HCT116 (cell line): ENCODE results near the gene CCDC82. TPM values are rescaled to one million over a fixed set of nuclear protein-coding genes. Genes with fewer than 3 reads are reported as not detected.

Source experiments
- ATAC-seq: fragments of 200-7000 bp; cut with Tn5 transposase; 2 replicates; pipeline ENCODE4 v1.9.1; 2020; ENCODE audit warnings: mild to moderate bottlenecking, moderate library complexity
- BruUV-seq: library from RNA; stranded (reverse); fragments of 400-500 nt; replicated peaks from 2 replicates; lab custom pipeline; 2021; lab: Mats Ljungman, UMichigan
- CTCF ChIA-PET: fragments of 300-600 bp; sonication (Branson Sonifier 250); formaldehyde crosslinking; loops from one replicate; lab custom pipeline; 2021; ENCODE audit warnings: antibody characterized with exemption; lab: Charles Lee
- POLR2A ChIA-PET: fragments of 300-600, 350-600 bp; sonication (Branson Sonifier 250); formaldehyde crosslinking; loops from one replicate; lab custom pipeline; 2021; ENCODE audit warnings: antibody characterized with exemption; lab: Charles Lee
- RAD21 ChIA-PET, 2 experiments: fragments of 300-600 bp; sonication (Branson Sonifier 250); formaldehyde crosslinking; loops; one replicate each; lab custom pipeline; 2023; ENCODE audit warnings: low total read pairs in 2 of 2; ENCODE audit not compliant: uncharacterized antibody in 2 of 2, unreplicated experiment in 2 of 2, low non-redundant PET in 1 of 2; lab: Charles Lee
- DNase-seq: peaks from one replicate; pipeline ENCODE4 v3.0.0-alpha.2; 2010; ENCODE audit warnings: low read depth, low spot score
- H2AFZ ChIP-seq: fragments of 200-600 bp; shearing (Covaris generic), sonication (generic); 2 replicates; pipeline ENCODE4 v1.6.1; 2017; ENCODE audit warnings: low read depth, mixed run types, mixed read lengths, antibody characterized with exemption, low read length; ENCODE audit not compliant: poor library complexity, severe bottlenecking
- H3K27ac ChIP-seq: 2 replicates; pipeline ENCODE4 v1.5.1; 2012; ENCODE audit warnings: low read depth, low read length
- H3K27me3 ChIP-seq: fragments of 200-600 bp; sonication (generic); 2 replicates; pipeline ENCODE4 v1.6.1; 2016; ENCODE audit warnings: mixed run types, low read length, mixed read lengths; ENCODE audit not compliant: insufficient read depth
- H3K36me3 ChIP-seq, 2 experiments: fragments of 200-500 bp in 1 of 2; fragments of 200-600 bp in 1 of 2; sonication (Bioruptor generic) in 1 of 2; sonication (generic) in 1 of 2; 2 replicates each; pipeline versions ENCODE4 v1.5.1 to v1.6.1; 2014 to 2016; ENCODE audit warnings: low read length in 2 of 2, inconsistent platforms in 1 of 2, mixed read lengths in 1 of 2, mixed run types in 1 of 2; ENCODE audit not compliant: insufficient read depth in 2 of 2, control insufficient read depth in 1 of 2
- H3K4me1 ChIP-seq, 2 experiments: fragments of 200-600 bp in 1 of 2; sonication (generic) in 1 of 2; 2 replicates each; pipeline versions ENCODE4 v1.5.1 to v1.6.1; 2012 to 2017; ENCODE audit warnings: low read length in 2 of 2, inconsistent platforms in 1 of 2, mild to moderate bottlenecking in 1 of 2, mixed read lengths in 1 of 2, mixed run types in 1 of 2, moderate library complexity in 1 of 2; ENCODE audit not compliant: insufficient read depth in 2 of 2, control insufficient read depth in 1 of 2
- H3K4me2 ChIP-seq: fragments of 200-600 bp; sonication (generic); 2 replicates; pipeline ENCODE4 v1.6.1; 2017; ENCODE audit warnings: mixed run types, low read length, mixed read lengths
- H3K4me3 ChIP-seq, 2 experiments: fragments of 200-600 bp in 1 of 2; sonication (generic) in 1 of 2; replicated peaks in 1 of 2; 2 replicates each; pipeline ENCODE4 v1.5.1; 2011 to 2016; ENCODE audit warnings: low read length in 2 of 2, control low read depth in 1 of 2, low read depth in 1 of 2, mild to moderate bottlenecking in 1 of 2, mixed read lengths in 1 of 2, mixed run types in 1 of 2
- H3K79me2 ChIP-seq: fragments of 200-600 bp; sonication (generic); 2 replicates; pipeline ENCODE4 v1.6.1; 2017; ENCODE audit warnings: mild to moderate bottlenecking, mixed run types, low read length, moderate library complexity, mixed read lengths; ENCODE audit not compliant: insufficient read depth
- H3K9ac ChIP-seq: fragments of 200-600 bp; sonication (generic); 2 replicates; pipeline ENCODE4 v1.6.1; 2016; ENCODE audit warnings: low read length, mixed read lengths
- H3K9me2 ChIP-seq: fragments of 200-600 bp; sonication (generic), shearing (Covaris generic); 2 replicates; pipeline ENCODE4 v1.6.1; 2017; ENCODE audit warnings: mixed run types, mild to moderate bottlenecking, moderate library complexity; ENCODE audit not compliant: insufficient read depth
- H3K9me3 ChIP-seq, 2 experiments: fragments of 200-500 bp in 1 of 2; fragments of 200-600 bp in 1 of 2; sonication (Bioruptor generic) in 1 of 2; sonication (generic) in 1 of 2; 2 replicates each; pipeline ENCODE4 v1.6.1; 2014 to 2017; ENCODE audit warnings: low read length in 2 of 2, mixed read lengths in 2 of 2, inconsistent platforms in 1 of 2, low read depth in 1 of 2, mild to moderate bottlenecking in 1 of 2, mixed run types in 1 of 2, moderate library complexity in 1 of 2; ENCODE audit not compliant: control insufficient read depth in 1 of 2, insufficient read depth in 1 of 2
- H4K20me1 ChIP-seq: fragments of 200-600 bp; sonication (generic), shearing (Covaris generic); 2 replicates; pipeline ENCODE4 v1.6.1; 2017; ENCODE audit warnings: mixed run types, mild to moderate bottlenecking, moderate library complexity; ENCODE audit not compliant: insufficient read depth
- ATF3 ChIP-seq: IDR thresholded peaks from 2 replicates; pipeline ENCODE4 v1.6.1; 2012
- CBX3 ChIP-seq: IDR thresholded peaks from 2 replicates; pipeline ENCODE4 v1.6.1; 2012; ENCODE audit warnings: low read depth
- CEBPB ChIP-seq: IDR thresholded peaks from 2 replicates; pipeline ENCODE4 v1.6.1; 2012; ENCODE audit warnings: low read depth
- CTCF ChIP-seq, 3 experiments: fragments of 200-600 bp in 1 of 3; sonication (generic) in 1 of 3; IDR thresholded peaks in 2 of 3; conservative IDR thresholded peaks in 1 of 3; 2 replicates each; pipeline ENCODE4 v1.5.1; 2012 to 2017; ENCODE audit warnings: low read depth in 2 of 3, low read length in 2 of 3, antibody characterized with exemption in 1 of 3, borderline replicate concordance in 1 of 3, control low read depth in 1 of 3, mild to moderate bottlenecking in 1 of 3, mixed read lengths in 1 of 3, mixed run types in 1 of 3, moderate library complexity in 1 of 3; ENCODE audit not compliant: insufficient read depth in 1 of 3
- EGR1 ChIP-seq: IDR thresholded peaks from 2 replicates; pipeline ENCODE4 v1.6.1; 2012; ENCODE audit warnings: low read depth
- ELF1 ChIP-seq: IDR thresholded peaks from 2 replicates; pipeline ENCODE4 v1.6.1; 2012; ENCODE audit warnings: low read depth, borderline replicate concordance
- EZH2 ChIP-seq: fragments of 200-600 bp; sonication (generic); IDR thresholded peaks from 2 replicates; pipeline ENCODE4 v1.6.1; 2017; ENCODE audit warnings: antibody characterized with exemption, mixed run types
- EZH2phosphoT487 ChIP-seq: fragments of 200-600 bp; IDR thresholded peaks from 2 replicates; pipeline ENCODE4 v1.6.1; 2018; ENCODE audit warnings: antibody characterized with exemption, borderline replicate concordance
- FOSL1 ChIP-seq: IDR thresholded peaks from 2 replicates; pipeline ENCODE4 v1.6.1; 2012; ENCODE audit warnings: low read depth
- JUND ChIP-seq: IDR thresholded peaks from 2 replicates; pipeline ENCODE4 v1.6.1; 2012
- POLR2A ChIP-seq: IDR thresholded peaks from 2 replicates; pipeline ENCODE4 v1.7.0; 2011; ENCODE audit warnings: borderline replicate concordance; ENCODE audit not compliant: insufficient read depth, insufficient read length; ENCODE audit errors: extremely low read depth
- POLR2AphosphoS5 ChIP-seq: IDR thresholded peaks from 2 replicates; pipeline ENCODE4 v1.6.1; 2011; ENCODE audit warnings: mild to moderate bottlenecking, low read depth, low read length, moderate library complexity
- RAD21 ChIP-seq: IDR thresholded peaks from 2 replicates; pipeline ENCODE4 v1.6.1; 2012; ENCODE audit warnings: low read depth, mild to moderate bottlenecking
- REST ChIP-seq: IDR thresholded peaks from 2 replicates; pipeline ENCODE4 v1.6.1; 2012; ENCODE audit warnings: low read depth
- SIN3A ChIP-seq: IDR thresholded peaks from 2 replicates; pipeline ENCODE4 v1.6.1; 2012; ENCODE audit warnings: low read depth
- SP1 ChIP-seq: IDR thresholded peaks from 2 replicates; pipeline ENCODE4 v1.6.1; 2012; ENCODE audit warnings: low read depth
- SRF ChIP-seq: IDR thresholded peaks from 2 replicates; pipeline ENCODE4 v1.6.1; 2012; ENCODE audit warnings: low read depth
- YY1 ChIP-seq: IDR thresholded peaks from 2 replicates; pipeline ENCODE4 v1.6.1; 2011; ENCODE audit warnings: low read length, low read depth, moderate library complexity, mild to moderate bottlenecking; ENCODE audit not compliant: insufficient replicate concordance; ENCODE audit errors: extremely low read depth
- ZBTB33 ChIP-seq: IDR thresholded peaks from 2 replicates; pipeline ENCODE4 v1.6.1; 2011; ENCODE audit warnings: mild to moderate bottlenecking, low read length, moderate library complexity; ENCODE audit not compliant: insufficient replicate concordance; ENCODE audit errors: extremely low read depth
- ZFX ChIP-seq: fragments of 450-650 bp; IDR thresholded peaks from 2 replicates; pipeline ENCODE4 v1.6.1; 2017
- intact Hi-C: fragments of 100-400 bp; cut with micrococcal nuclease; formaldehyde crosslinking; loops from 2 replicates; pipeline ENCODE4 v1.10.0; 2022
- total RNA-seq: library from RNA; stranded (reverse); gene quantifications from one replicate; pipeline ENCODE4 v1.2.1, GENCODE V29; 2021; ENCODE audit not compliant: unreplicated experiment

The CCDC82 gene
- total RNA-seq, 1 experiment from 2014 or later = 11.2 TPM

GRCh38 chr11:96333191-96333719 is 56.5 kb downstream of the CCDC82 start:
- intact Hi-C loops = no loop called here
- no peaks in the 10 kb centered on the region for H3K79me2 ChIP-seq
- H3K27me3 ChIP-seq = no peaks in the 10 kb centered on the region
- H3K9me2 ChIP-seq = no peaks in the 10 kb centered on the region
- H4K20me1 ChIP-seq = no peaks in the 10 kb centered on the region
- H3K9me3 ChIP-seq = no peaks in the 10 kb centered on the region
- ChIA-PET CTCF (interaction anchor here (1.0 kb wide), 1 partner anchor 10 kb away, joined by 5 read pairs; the partner anchor contains the start of gene MAML2), RAD21 (interaction anchor here in 1 of 2 experiments (1.3 kb wide), 1 partner anchor 10 kb away, joined by 3 read pairs; the partner anchor contains the start of gene MAML2), POLR2A (no interaction called here)
- H3K4me2 ChIP-seq = no peak overlapping the region
- no peak overlapping the region for H3K9ac ChIP-seq
- H2AFZ ChIP-seq = no peak overlapping the region
- DNase-seq = no peak
- peaks cover 0 to 13% of the 10 kb centered on the region in 2 experiments; a peak in 1 of 4 replicates for H3K4me1 ChIP-seq
- no peak overlapping the region for H3K27ac ChIP-seq
- ATAC-seq = no peak
- no peaks in the 10 kb centered on the region for H3K36me3 ChIP-seq
- TF ChIP-seq ATF3 (no peak), REST (no peak), EGR1 (no peak), ELF1 (no peak), CEBPB (no peak), EZH2 (no peak), YY1 (no peak), SRF (no peak), FOSL1 (no peak), SIN3A (no peak), ZBTB33 (no peak), RAD21 (no peak), ZFX (no peak), POLR2AphosphoS5 (no peak), POLR2A (no peak), CTCF (IDR thresholded peaks at IDR 0.05 in 2 of 3, conservative IDR thresholded peaks at IDR 0.05 in 1 of 3; ENCODE audit: borderline replicate concordance in 1 of 3, insufficient read depth in 1 of 3, low read depth in 2 of 3, low read length in 2 of 3) (no peak), CBX3 (no peak), JUND (no peak), SP1 (no peak), EZH2phosphoT487 (no peak)
- H3K4me3 ChIP-seq = no peak overlapping the region
- no TSS peak for BruUV-seq
